Fibroblast of lung (primary cell): ENCODE data around the gene PCDH9.

ENCODE experiments used
- EZH2 ChIP-seq: IDR thresholded peaks from 2 replicates; pipeline ENCODE4 v1.5.1; 2012; ENCODE audit warnings: low read length, control low read depth, mild to moderate bottlenecking; ENCODE audit errors: missing control alignments
- TF ChIP-seq, protein P1 (sequence below), 2 donors: IDR thresholded peaks in 1 of 2; conservative IDR thresholded peaks in 1 of 2; 1 replicate in 1 of 2; 2 replicates in 1 of 2; pipeline ENCODE4 v1.5.1; 2011 to 2012; ENCODE audit warnings: low read length in 2 of 2, control low read depth in 1 of 2, inconsistent platforms in 1 of 2, low read depth in 1 of 2, mild to moderate bottlenecking in 1 of 2

DNA sequence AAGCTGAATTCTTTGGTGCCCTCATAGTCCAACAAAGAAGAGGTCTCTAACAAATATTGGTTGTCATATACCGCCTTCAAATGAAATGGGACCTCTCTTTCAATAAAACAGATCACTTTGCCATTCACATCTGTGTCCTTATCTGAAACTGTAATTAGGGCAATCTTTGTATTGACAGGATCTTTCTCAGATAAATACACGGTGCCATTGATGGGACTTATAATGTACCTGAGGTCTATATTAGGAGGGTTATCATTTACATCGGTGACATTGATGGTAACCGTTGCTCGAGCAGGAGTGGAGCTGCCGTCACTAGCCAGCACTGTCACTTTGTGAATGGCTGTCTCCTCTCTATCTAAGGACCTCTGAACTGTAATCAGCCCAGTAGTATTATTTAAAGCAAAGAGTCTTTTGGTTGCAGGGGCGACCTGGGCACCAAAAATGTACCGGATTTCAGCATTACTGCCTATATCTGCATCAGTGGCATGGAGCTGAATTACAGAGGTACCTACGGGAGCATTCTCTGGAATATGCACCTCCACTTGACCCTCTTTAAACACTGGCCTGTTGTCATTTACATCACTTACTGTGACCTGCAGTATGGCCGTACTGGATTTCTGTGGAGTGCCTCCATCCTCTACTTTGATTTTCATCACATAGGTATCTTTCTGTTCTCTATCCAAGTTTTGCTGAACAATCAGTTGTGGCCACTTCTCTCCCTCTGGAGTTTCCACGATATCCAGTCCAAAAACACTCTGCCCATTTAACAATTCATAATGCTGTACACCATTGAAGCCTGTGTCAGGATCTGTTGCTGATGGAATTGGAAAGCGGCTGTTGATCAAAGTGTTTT lies 2.8 kb downstream of the PCDH9 start:
- TF ChIP-seq, protein P1, sequence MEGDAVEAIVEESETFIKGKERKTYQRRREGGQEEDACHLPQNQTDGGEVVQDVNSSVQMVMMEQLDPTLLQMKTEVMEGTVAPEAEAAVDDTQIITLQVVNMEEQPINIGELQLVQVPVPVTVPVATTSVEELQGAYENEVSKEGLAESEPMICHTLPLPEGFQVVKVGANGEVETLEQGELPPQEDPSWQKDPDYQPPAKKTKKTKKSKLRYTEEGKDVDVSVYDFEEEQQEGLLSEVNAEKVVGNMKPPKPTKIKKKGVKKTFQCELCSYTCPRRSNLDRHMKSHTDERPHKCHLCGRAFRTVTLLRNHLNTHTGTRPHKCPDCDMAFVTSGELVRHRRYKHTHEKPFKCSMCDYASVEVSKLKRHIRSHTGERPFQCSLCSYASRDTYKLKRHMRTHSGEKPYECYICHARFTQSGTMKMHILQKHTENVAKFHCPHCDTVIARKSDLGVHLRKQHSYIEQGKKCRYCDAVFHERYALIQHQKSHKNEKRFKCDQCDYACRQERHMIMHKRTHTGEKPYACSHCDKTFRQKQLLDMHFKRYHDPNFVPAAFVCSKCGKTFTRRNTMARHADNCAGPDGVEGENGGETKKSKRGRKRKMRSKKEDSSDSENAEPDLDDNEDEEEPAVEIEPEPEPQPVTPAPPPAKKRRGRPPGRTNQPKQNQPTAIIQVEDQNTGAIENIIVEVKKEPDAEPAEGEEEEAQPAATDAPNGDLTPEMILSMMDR (conservative IDR thresholded peaks at IDR 0.05 in 1 of 2, IDR thresholded peaks at IDR 0.05 in 1 of 2; ENCODE audit: low read depth in 1 of 2, low read length in 2 of 2) = no peak
- no peak for TF ChIP-seq EZH2
